Thoracic aorta (tissue), 2 donors: Measurements from ENCODE around the gene SYCE3. TPM values are rescaled to one million over a fixed set of nuclear protein-coding genes. Genes with fewer than 3 reads are reported as not detected.

Source experiments
- ATAC-seq: fragments of 150-250 bp; one replicate; pipeline ENCODE4 v1.8.0; 2017; ENCODE audit warnings: low read depth; ENCODE audit not compliant: insufficient number of reproducible peaks, low FRiP score
- DNase-seq: peaks from one replicate; pipeline ENCODE4 v3.0.0-alpha.2; 2020; ENCODE audit warnings: low spot score
- H3K27ac ChIP-seq, 2 donors: fragments of 200-600 bp; sonication (generic); 1 replicate in 1 of 2; 2 replicates in 1 of 2; pipeline ENCODE4 v1.5.1; 2016; ENCODE audit warnings: mild to moderate bottlenecking in 2 of 2, moderate library complexity in 2 of 2
- H3K27me3 ChIP-seq: fragments of 200-600 bp; sonication (generic); replicated peaks from 2 replicates; pipeline ENCODE4 v1.6.0; 2016; ENCODE audit warnings: mild to moderate bottlenecking; ENCODE audit not compliant: insufficient read depth
- H3K36me3 ChIP-seq: fragments of 200-600 bp; sonication (generic); one replicate; pipeline ENCODE4 v1.5.1; 2016
- H3K4me1 ChIP-seq, 2 donors: fragments of 200-600 bp; sonication (generic); 1 replicate in 1 of 2; 2 replicates in 1 of 2; pipeline versions ENCODE4 v1.5.1 to v1.6.0; 2016; ENCODE audit warnings: low read depth in 2 of 2, mild to moderate bottlenecking in 1 of 2; ENCODE audit not compliant: control insufficient read depth in 1 of 2
- H3K4me3 ChIP-seq: fragments of 200-600 bp; sonication (generic); 2 replicates; pipeline ENCODE4 v1.5.1; 2016; ENCODE audit warnings: mild to moderate bottlenecking
- H3K9me3 ChIP-seq: fragments of 200-600 bp; sonication (generic); 2 replicates; pipeline ENCODE4 v1.5.1; 2016
- CTCF ChIP-seq: fragments of 200-600 bp; sonication (generic); IDR thresholded peaks from one replicate; pipeline ENCODE4 v1.5.1; 2019; ENCODE audit warnings: antibody characterized with exemption
- total RNA-seq, 2 donors: library from RNA; depleted of rRNA; stranded (reverse); fragments of >200 nt; gene quantifications; one replicate each; pipeline versions ENCODE4 v1.1.0 to v1.2.3, GENCODE V29; 2016

Gene SYCE3
- total RNA-seq, 2 donors from 2014 or later: not detected

GRCh38 chr22:50528682-50529415 lies 33.9 kb downstream of the SYCE3 start:
- Histone ChIP-seq H3K4me1 (peaks cover 29 to 54% of the 10 kb centered on the region in 2 donors), H3K36me3 (peaks cover 2% of the 10 kb centered on the region), H3K9me3 (no peaks in the 10 kb centered on the region), H3K27ac (peak overlapping the region; percentile 72 to 83), H3K4me3 (peak overlapping the region; percentile 78), H3K27me3 (peaks cover 5% of the 10 kb centered on the region)
- TF ChIP-seq CTCF: no peak
- DNase-seq: no peak
- ATAC-seq: no peak

GRCh38 chr22:50527921-50528681 lies 34.6 kb downstream of the SYCE3 start:
- Histone ChIP-seq H3K27me3 (peaks cover 5% of the 10 kb centered on the region), H3K4me3 (peak overlapping the region; percentile 78), H3K27ac (no peak overlapping the region), H3K9me3 (no peaks in the 10 kb centered on the region), H3K4me1 (peaks cover 29 to 54% of the 10 kb centered on the region in 2 donors), H3K36me3 (peaks cover 8% of the 10 kb centered on the region)
- no peak for ATAC-seq
- no peak for DNase-seq
- no peak for TF ChIP-seq CTCF

GRCh38 chr22:50526834-50527801 lies 35.6 kb downstream of the SYCE3 start:
- no peak for DNase-seq
- Histone ChIP-seq H3K4me1 (peaks cover 27 to 48% of the 10 kb centered on the region in 2 donors), H3K4me3 (peak overlapping the region; percentile 75), H3K27ac (peak overlapping the region; percentile 69 to 75), H3K9me3 (no peaks in the 10 kb centered on the region), H3K36me3 (peaks cover 17% of the 10 kb centered on the region), H3K27me3 (peaks cover 5% of the 10 kb centered on the region)
- no peak for ATAC-seq
- no peak for TF ChIP-seq CTCF

- DNase-seq (no peak), ATAC-seq (peak; percentile 21)
- Histone ChIP-seq H3K27ac (peak overlapping the region; percentile 69 to 75), H3K4me1 (peaks cover 21 to 40% of the 10 kb centered on the region in 2 donors), H3K9me3 (no peaks in the 10 kb centered on the region), H3K4me3 (peak overlapping the region; percentile 75), H3K27me3 (peaks cover 2% of the 10 kb centered on the region), H3K36me3 (peaks cover 25% of the 10 kb centered on the region)
- TF ChIP-seq CTCF: peak; percentile 68
Measured at GRCh38 chr22:50526108-50526833, 36.4 kb downstream of the SYCE3 start.
